ENCODE measurements around the gene MISFA. TPM values are rescaled to one million over a fixed set of nuclear protein-coding genes. Genes with fewer than 3 reads are reported as not detected.

The MISFA gene
- total RNA-seq, 4 donors from 2014 or later, result 4.5 to 14.1 (median 4.5) TPM; not detected in 1

GRCh38 chr11:18650353-18650752, 50.8 kb downstream of the MISFA start:
- DNase-seq (no peak), ATAC-seq (no peak)
- Histone ChIP-seq H3K4me1 (no peaks in the 10 kb centered on the region), H3K27ac (no peak overlapping the region), H3K9me3 (no peaks in the 10 kb centered on the region), H3K36me3 (no peaks in the 10 kb centered on the region), H3K4me3 (no peak overlapping the region), H3K27me3 (no peaks in the 10 kb centered on the region)
- TF ChIP-seq POLR2A (IDR thresholded peaks at IDR 0.05) (no peak), CTCF (IDR thresholded peaks at IDR 0.05 in 4 of 5, conservative IDR thresholded peaks at IDR 0.05 in 1 of 5) (no peak)
- intact Hi-C loops (cut with DNase I; ENCODE audit: low total_unique reads), result no loop called here
- in situ Hi-C loops (cut with MboI; ENCODE audit: low sequenced_read_pairs in 4 of 4), result no loop called here

- H3K4me1 ChIP-seq, result no peaks in the 10 kb centered on the region
- intact Hi-C loops (cut with DNase I; ENCODE audit: low total_unique reads), result no loop called here
- TF ChIP-seq POLR2A (IDR thresholded peaks at IDR 0.05) (no peak), CTCF (IDR thresholded peaks at IDR 0.05 in 4 of 5, conservative IDR thresholded peaks at IDR 0.05 in 1 of 5) (peak in 4 of 5 experiments; percentile 50 to 56 (median 53))
- no peak overlapping the region for H3K4me3 ChIP-seq
- H3K9me3 ChIP-seq, result no peaks in the 10 kb centered on the region
- ATAC-seq (peak in 1 of 2 donors; percentile 78), DNase-seq (peak in 1 of 2 donors; percentile 37)
- H3K27me3 ChIP-seq, result no peaks in the 10 kb centered on the region
- in situ Hi-C loops (cut with MboI; ENCODE audit: low sequenced_read_pairs in 4 of 4), result no loop called here
- no peak overlapping the region for H3K27ac ChIP-seq
- no peaks in the 10 kb centered on the region for H3K36me3 ChIP-seq
These were observed 51.4 kb downstream of the MISFA start for GRCh38 chr11:18650859-18651557.

Other genes starting within 250 kb of the MISFA start
- 1,000 to 10,000 TPM in 1 of 4 donors, 100 to 1,000 TPM in 3; 354 to 1,010 (median 500) TPM for gene LDHA, start 205.2 kb upstream of the MISFA start, total RNA-seq
- gene LDHC, start 187.5 kb upstream of the MISFA start, total RNA-seq, result 1 to 10 TPM in 1 of 4 donors, under 1 TPM in 1, not detected in 2; 0.67 to 1.4 TPM
- not detected for gene LDHAL6A, start 143.9 kb upstream of the MISFA start, total RNA-seq
- 100 to 1,000 TPM; 106 to 180 (median 170) TPM for gene TSG101, start 72.8 kb upstream of the MISFA start, total RNA-seq
- 10 to 100 TPM; 27.4 to 58.8 (median 30.3) TPM for gene UEVLD, start 11.1 kb upstream of the MISFA start, total RNA-seq
- gene SPTY2D1, start 34.6 kb downstream of the MISFA start, total RNA-seq, result 10 to 100 TPM; 13.3 to 21.7 (median 17.7) TPM
- 1 to 10 TPM; 1.7 to 3.6 (median 2.8) TPM for gene TMEM86A, start 99.0 kb downstream of the MISFA start, total RNA-seq
- not detected for gene IGSF22, start 126.4 kb downstream of the MISFA start, total RNA-seq
- gene PTPN5, start 192.0 kb downstream of the MISFA start, total RNA-seq, result under 1 TPM; 0.15 to 0.51 (median 0.39) TPM

All from gastrocnemius medialis (tissue), 4 donors.